K562 (cell line): ENCODE results near the gene SBK1. TPM values are rescaled to one million over a fixed set of nuclear protein-coding genes. Genes with fewer than 3 reads are reported as not detected.

ENCODE experiments used
- CREM ChIP-seq: IDR thresholded peaks from 2 replicates; pipeline ENCODE4 v1.6.1; 2014; ENCODE audit warnings: antibody characterized with exemption, low read depth
- HEY1 ChIP-seq: fragments of 250-450 bp; sonication (Bioruptor Pico); IDR thresholded peaks from 2 replicates; pipeline ENCODE4 v1.5.0; 2020; ENCODE audit warnings: mild to moderate bottlenecking, moderate library complexity, borderline replicate concordance
- JUND ChIP-seq, 2 experiments: IDR thresholded peaks; 2 replicates in 1 of 2; 3 replicates in 1 of 2; pipeline ENCODE4 v1.6.1; 2011; ENCODE audit warnings: borderline replicate concordance in 2 of 2, low read depth in 2 of 2, low read length in 2 of 2, improper control_type of control experiment in 1 of 2, missing biosample characterization in 1 of 2, missing genetic modification characterization in 1 of 2, missing genetic modification reagents in 1 of 2
- MAZ ChIP-seq, 2 experiments: fragments of 450-650 bp in 1 of 2; sonication (generic) in 1 of 2; formaldehyde crosslinking; IDR thresholded peaks in 1 of 2; conservative IDR thresholded peaks in 1 of 2; 2 replicates each; pipeline versions ENCODE4 v1.4.0 to v1.5.0; 2020; ENCODE audit warnings: mild to moderate bottlenecking in 1 of 2, missing genetic modification reagents in 1 of 2
- RAD21 ChIP-seq, 2 experiments: fragments of 250-450 bp in 1 of 2; fragments of 450-650 bp in 1 of 2; sonication (Bioruptor Pico) in 1 of 2; formaldehyde crosslinking in 1 of 2; IDR thresholded peaks in 1 of 2; conservative IDR thresholded peaks in 1 of 2; 2 replicates each; pipeline versions ENCODE4 v1.4.0 to v1.8.0; 2020 to 2022; ENCODE audit warnings: mild to moderate bottlenecking in 2 of 2, moderate library complexity in 1 of 2
- SMC3 ChIP-seq: conservative IDR thresholded peaks from 2 replicates; pipeline ENCODE4 v1.6.1; 2011; ENCODE audit warnings: low read depth, low read length, improper control_type of control experiment; ENCODE audit not compliant: insufficient read depth
- STAG1 ChIP-seq: sonication (generic); formaldehyde crosslinking; IDR thresholded peaks from 2 replicates; pipeline ENCODE4 v1.5.0; 2020; ENCODE audit warnings: missing genetic modification reagents, borderline replicate concordance
- XRCC5 ChIP-seq: fragments of 200-400 bp; formaldehyde crosslinking; IDR thresholded peaks from 2 replicates; pipeline ENCODE4 v1.6.1; 2017; ENCODE audit warnings: low read depth, mild to moderate bottlenecking, low read length
- YY1 ChIP-seq, 3 experiments: IDR thresholded peaks; 2 replicates each; pipeline ENCODE4 v1.6.1; 2011; ENCODE audit warnings: low read length in 2 of 3, mild to moderate bottlenecking in 2 of 3, moderate library complexity in 2 of 3, borderline replicate concordance in 1 of 3, control low read depth in 1 of 3, low read depth in 1 of 3; ENCODE audit not compliant: insufficient read depth in 3 of 3, insufficient replicate concordance in 2 of 3, control insufficient read depth in 1 of 3, insufficient read length in 1 of 3; ENCODE audit errors: extremely low read depth in 1 of 3
- polyA plus RNA-seq, 8 experiments: library from polyadenylated mRNA; depleted of rRNA in 4 of 8; stranded (reverse) in 5 of 8; unstranded in 3 of 8; fragments of >200 nt; fragmentation: Nextera tagmentation in 2 of 8; fragmentation: Illumina TruSeq in 1 of 8; extraction: Ambion mirVana in 2 of 8; extraction: Trizol in 1 of 8; gene quantifications; 2 replicates each; pipeline versions ENCODE4 v1.2.1 to v1.2.3, GENCODE V29; 2011 to 2014; ENCODE audit warnings: inconsistent platforms in 1 of 8, missing spikeins in 1 of 8
- total RNA-seq, 7 experiments: library from RNA; depleted of rRNA in 6 of 7; stranded (reverse); fragments of >200 nt in 6 of 7; fragmentation: Illumina TruSeq in 2 of 7; extraction: Trizol in 2 of 7; gene quantifications; 2 replicates each; pipeline versions ENCODE4 v1.2.1 to v1.2.3, GENCODE V29; 2011 to 2021; ENCODE audit warnings: low replicate concordance in 1 of 7
- TF ChIP-seq, protein P1 (sequence below): fragments of 450-650 bp; formaldehyde crosslinking; IDR thresholded peaks from 2 replicates; pipeline ENCODE4 v1.4.0; 2020; ENCODE audit warnings: mild to moderate bottlenecking, moderate library complexity

Gene SBK1
- total and polyA plus RNA-seq, 9 of the 15 experiments (the other 6 are each of a cell fraction or from before 2014, with no cell fraction given) = 0.01 to 0.07 (median 0.03) TPM; not detected in 6

DNA sequence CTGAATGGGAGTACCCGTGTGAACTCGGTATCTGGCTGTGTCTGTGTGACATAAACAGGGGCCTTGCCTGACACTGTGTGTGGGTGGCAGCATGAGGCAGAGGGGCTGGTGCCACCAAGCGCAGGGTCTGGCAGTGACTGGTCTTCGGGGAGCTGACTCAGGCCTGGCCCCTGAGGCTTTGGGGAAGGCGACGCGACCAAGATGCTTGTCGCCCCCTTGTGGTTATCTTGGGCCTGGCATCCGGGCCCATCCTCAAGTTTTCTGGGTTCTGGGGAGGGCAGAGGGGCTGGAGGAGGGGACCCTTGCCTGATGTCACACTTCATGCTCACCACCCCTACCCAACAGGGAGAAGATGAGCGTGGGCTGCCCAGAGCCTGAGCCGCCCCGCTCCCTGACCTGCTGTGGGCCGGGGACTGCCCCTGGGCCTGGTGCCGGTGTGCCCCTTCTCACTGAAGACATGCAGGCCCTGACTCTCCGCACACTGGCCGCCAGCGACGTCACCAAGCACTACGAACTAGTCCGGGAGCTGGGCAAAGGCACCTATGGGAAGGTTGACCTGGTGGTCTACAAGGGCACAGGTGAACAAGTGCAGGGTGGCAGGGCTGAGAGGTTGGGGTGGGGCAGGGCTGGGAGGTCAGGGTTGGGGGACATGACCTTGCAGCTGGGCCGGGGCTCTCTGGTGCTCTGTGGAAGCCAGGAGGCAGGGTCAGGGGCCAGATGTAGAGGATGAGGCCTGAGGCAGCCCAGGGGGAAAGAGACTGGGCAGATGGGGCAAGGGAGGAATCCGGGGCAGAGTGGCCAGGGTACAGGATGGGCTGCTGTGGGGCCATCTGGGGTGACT lies 24.9 kb downstream of the SBK1 start (continued):
- TF ChIP-seq, protein P1, sequence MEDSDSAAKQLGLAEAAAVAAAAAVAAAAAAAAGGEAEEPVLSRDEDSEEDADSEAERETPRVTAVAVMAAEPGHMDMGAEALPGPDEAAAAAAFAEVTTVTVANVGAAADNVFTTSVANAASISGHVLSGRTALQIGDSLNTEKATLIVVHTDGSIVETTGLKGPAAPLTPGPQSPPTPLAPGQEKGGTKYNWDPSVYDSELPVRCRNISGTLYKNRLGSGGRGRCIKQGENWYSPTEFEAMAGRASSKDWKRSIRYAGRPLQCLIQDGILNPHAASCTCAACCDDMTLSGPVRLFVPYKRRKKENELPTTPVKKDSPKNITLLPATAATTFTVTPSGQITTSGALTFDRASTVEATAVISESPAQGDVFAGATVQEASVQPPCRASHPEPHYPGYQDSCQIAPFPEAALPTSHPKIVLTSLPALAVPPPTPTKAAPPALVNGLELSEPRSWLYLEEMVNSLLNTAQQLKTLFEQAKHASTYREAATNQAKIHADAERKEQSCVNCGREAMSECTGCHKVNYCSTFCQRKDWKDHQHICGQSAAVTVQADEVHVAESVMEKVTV = 0 out of 2 replicates have a peak, but pooled peaks have one; percentile 21
- peak; percentile 51 to 76 for TF ChIP-seq RAD21 (CRISPR knock-in tag; conservative IDR thresholded peaks at IDR 0.05 in 1 of 2, IDR thresholded peaks at IDR 0.05 in 1 of 2)
- TF ChIP-seq SMC3 = peak; percentile 72
- 0 out of 2 replicates have a peak, but pooled peaks have one; percentile 80 for TF ChIP-seq XRCC5
- TF ChIP-seq MAZ (CRISPR knock-in tag; conservative IDR thresholded peaks at IDR 0.05 in 1 of 2, IDR thresholded peaks at IDR 0.05 in 1 of 2) = peak in 1 of 2 experiments; percentile 40; a peak in 1 of 4 replicates
- no peak for TF ChIP-seq HEY1 (CRISPR knock-in tag)
- TF ChIP-seq STAG1 (CRISPR knock-in tag) = peak; percentile 55; the same call in 1 of the 2 replicates
- peak; percentile 22; the same call in 1 of the 2 replicates for TF ChIP-seq JUND (IDR thresholded peaks at IDR 0.05; ENCODE audit: borderline replicate concordance, low read depth, low read length)
- TF ChIP-seq JUND (tag; IDR thresholded peaks at IDR 0.05; ENCODE audit: borderline replicate concordance, low read depth, low read length) = no peak
- TF ChIP-seq YY1 (IDR thresholded peaks at IDR 0.05; ENCODE audit: borderline replicate concordance in 1 of 3, control insufficient read depth in 1 of 3, extremely low read depth in 1 of 3, insufficient read depth in 3 of 3, insufficient read length in 1 of 3, insufficient replicate concordance in 2 of 3, low read depth in 1 of 3, low read length in 2 of 3) = peak in 1 of 3 experiments; percentile 19
- TF ChIP-seq CREM = peak; percentile 71
